Measurements from ENCODE around the gene ZBP1. TPM values are rescaled to one million over a fixed set of nuclear protein-coding genes. Genes with fewer than 3 reads are reported as not detected.

ZBP1 gene
- total RNA-seq, 4 donors from 2014 or later = 0.08 to 1.7 (median 0.23) TPM

- 24 to 43% methylated on average over 1 of the region's 1 CpG for WGBS, 2 donors
- DNase-seq = no peak
- Histone ChIP-seq H3K4me1 (peaks cover under 1 to 5% (median under 1%) of the 10 kb centered on the region in 3 donors), H3K4me3 (no peak overlapping the region), H3K9me3 (no peaks in the 10 kb centered on the region), H3K27me3 (peaks cover 0 to 5% (median 0%) of the 10 kb centered on the region in 4 donors), H3K27ac (no peak overlapping the region), H3K36me3 (no peaks in the 10 kb centered on the region)
- TF ChIP-seq POLR2A (IDR thresholded peaks at IDR 0.05) = no peak
- no peak for TF ChIP-seq CTCF (IDR thresholded peaks at IDR 0.05)
- intact Hi-C loops (cut with DNase I) = no loop called here
Measured at GRCh38 chr20:57566399-57566798, 53.8 kb downstream of the ZBP1 start.

- H3K27me3 ChIP-seq = peaks cover 0 to 5% (median 0%) of the 10 kb centered on the region in 4 donors
- no peak for DNase-seq
- no peaks in the 10 kb centered on the region for H3K9me3 ChIP-seq
- no peak overlapping the region for H3K27ac ChIP-seq
- H3K36me3 ChIP-seq = no peaks in the 10 kb centered on the region
- TF ChIP-seq POLR2A (IDR thresholded peaks at IDR 0.05) = no peak
- TF ChIP-seq CTCF (IDR thresholded peaks at IDR 0.05) = no peak
- no peak overlapping the region for H3K4me3 ChIP-seq
- WGBS, 2 donors = 86 to 93% methylated on average over 8 to 9 of the region's 11 CpGs
- peaks cover 8 to 16% (median 9%) of the 10 kb centered on the region in 3 donors for H3K4me1 ChIP-seq
- intact Hi-C loops (cut with DNase I) = no loop called here
Measured at GRCh38 chr20:57564951-57565642, 55.1 kb downstream of the ZBP1 start.

- no peaks in the 10 kb centered on the region for H3K36me3 ChIP-seq
- peaks cover 8 to 16% (median 9%) of the 10 kb centered on the region in 3 donors for H3K4me1 ChIP-seq
- 86 to 91% methylated on average over 9 to 10 of the region's 14 CpGs for WGBS, 2 donors
- H3K4me3 ChIP-seq = no peak overlapping the region
- no peak overlapping the region for H3K27ac ChIP-seq
- peaks cover 0 to 5% (median 0%) of the 10 kb centered on the region in 4 donors for H3K27me3 ChIP-seq
- intact Hi-C loops (cut with DNase I) = no loop called here
- H3K9me3 ChIP-seq = no peaks in the 10 kb centered on the region
- no peak for TF ChIP-seq POLR2A (IDR thresholded peaks at IDR 0.05)
- DNase-seq = no peak
Measured at GRCh38 chr20:57564180-57564802, 55.9 kb downstream of the ZBP1 start.

- no peak for TF ChIP-seq CTCF (IDR thresholded peaks at IDR 0.05)
- TF ChIP-seq POLR2A (IDR thresholded peaks at IDR 0.05) = no peak
- H3K4me3 ChIP-seq = no peak overlapping the region
- no peaks in the 10 kb centered on the region for H3K36me3 ChIP-seq
- peaks cover 8 to 16% (median 9%) of the 10 kb centered on the region in 3 donors for H3K4me1 ChIP-seq
- H3K27ac ChIP-seq = no peak overlapping the region
- intact Hi-C loops (cut with DNase I) = no loop called here
- no peak for DNase-seq
- 94 to 97% methylated on average over 8 to 12 of the region's 12 CpGs for WGBS, 2 donors
- peaks cover 0 to 10% (median 0%) of the 10 kb centered on the region in 4 donors for H3K27me3 ChIP-seq
- H3K9me3 ChIP-seq = no peaks in the 10 kb centered on the region
Measured at GRCh38 chr20:57563522-57563921, 56.7 kb downstream of the ZBP1 start.

GRCh38 chr20:57562541-57563465, 57.4 kb downstream of the ZBP1 start:
- no peaks in the 10 kb centered on the region for H3K9me3 ChIP-seq
- no peak overlapping the region for H3K27ac ChIP-seq
- H3K4me1 ChIP-seq = peaks cover 8 to 16% (median 9%) of the 10 kb centered on the region in 3 donors
- H3K36me3 ChIP-seq = no peaks in the 10 kb centered on the region
- no peak overlapping the region for H3K4me3 ChIP-seq
- intact Hi-C loops (cut with DNase I) = no loop called here
- 83 to 86% methylated on average over 12 to 25 of the region's 35 CpGs for WGBS, 2 donors
- H3K27me3 ChIP-seq = peaks cover 0 to 16% (median 0%) of the 10 kb centered on the region in 4 donors
- TF ChIP-seq CTCF (IDR thresholded peaks at IDR 0.05) (no peak), POLR2A (IDR thresholded peaks at IDR 0.05) (no peak)
- no peak for DNase-seq
